K562 (cell line): ENCODE results near the gene IFT25. TPM values are rescaled to one million over a fixed set of nuclear protein-coding genes. Genes with fewer than 3 reads are reported as not detected.

Experiments
- ATAC-seq: fragments of 200-7000 bp; cut with Tn5 transposase; 3 replicates; pipeline ENCODE4 v1.9.1; 2020; ENCODE audit warnings: moderate library complexity
- BruUV-seq: library from RNA; stranded (reverse); fragments of 400-500 nt; replicated peaks from 2 replicates; lab custom pipeline; 2021; lab: Mats Ljungman, UMichigan
- CTCF ChIA-PET: fragments of 300-600 bp; formaldehyde crosslinking; extraction: SDS; loops from one replicate; lab custom pipeline; 2021; ENCODE audit warnings: low intra/inter-chr PET ratio; lab: Yijun Ruan, JAX
- POLR2A ChIA-PET: fragments of 300-600, 350-650 bp; sonication (Branson Sonifier 250); formaldehyde crosslinking; extraction: SDS; loops from one replicate; lab custom pipeline; 2021; ENCODE audit warnings: antibody characterized with exemption, inconsistent platforms; lab: Yijun Ruan, JAX
- DNase-seq, 4 experiments: peaks; one replicate each; pipeline versions ENCODE4 v3.0.0 to v3.0.0-alpha.2; 2011 to 2018; ENCODE audit warnings: low spot score in 3 of 4, mixed read lengths in 3 of 4; ENCODE audit errors: extremely low read depth in 1 of 4
- FAIRE-seq: peaks from 2 replicates; lab custom pipeline; 2011; peaks lifted over from hg19 to GRCh38; lab: Jason Lieb, UNC
- H2AFZ ChIP-seq: 2 replicates; pipeline ENCODE4 v1.6.0; 2011; ENCODE audit warnings: low read depth, low read length, control low read depth, inconsistent platforms
- H3K27ac ChIP-seq: fragments of 200-600 bp; 3 replicates; pipeline ENCODE4 v1.8.0; 2011; ENCODE audit warnings: low read depth, mild to moderate bottlenecking, control low read depth, inconsistent platforms, low read length, moderate library complexity, mixed read lengths; ENCODE audit errors: extremely low read depth
- H3K27me3 ChIP-seq, 2 experiments: fragments of 300-600 bp in 1 of 2; 2 replicates in 1 of 2; 3 replicates in 1 of 2; pipeline versions ENCODE4 v1.6.0 to v1.8.0; 2011; ENCODE audit warnings: inconsistent platforms in 2 of 2, low read length in 2 of 2, mild to moderate bottlenecking in 1 of 2, mixed read lengths in 1 of 2, moderate library complexity in 1 of 2; ENCODE audit not compliant: control insufficient read depth in 2 of 2, insufficient read depth in 2 of 2
- H3K36me3 ChIP-seq: fragments of 300-600 bp; 3 replicates; pipeline ENCODE4 v1.8.0; 2011; ENCODE audit warnings: mild to moderate bottlenecking, low read length, inconsistent platforms; ENCODE audit not compliant: control insufficient read depth, insufficient read depth
- H3K4me1 ChIP-seq, 2 experiments: fragments of 200-600 bp in 1 of 2; replicated peaks in 1 of 2; 2 replicates in 1 of 2; 3 replicates in 1 of 2; pipeline versions ENCODE4 v1.5.1 to v1.8.0; 2011; ENCODE audit warnings: inconsistent platforms in 2 of 2, low read length in 2 of 2, mild to moderate bottlenecking in 1 of 2, mixed read lengths in 1 of 2, moderate library complexity in 1 of 2; ENCODE audit not compliant: control insufficient read depth in 2 of 2, insufficient read depth in 2 of 2
- H3K4me2 ChIP-seq: 2 replicates; pipeline ENCODE4 v1.6.1; 2011; ENCODE audit warnings: low read length, control low read depth, inconsistent platforms, mixed read lengths; ENCODE audit not compliant: insufficient read depth
- H3K4me3 ChIP-seq: fragments of 200-600 bp; sonication (generic), shearing (Covaris generic); 2 replicates; pipeline ENCODE4 v1.5.1; 2016; ENCODE audit warnings: control low read depth, inconsistent platforms
- H3K79me2 ChIP-seq: fragments of 200-600 bp; 3 replicates; pipeline ENCODE4 v1.8.0; 2011; ENCODE audit warnings: low read length, inconsistent platforms; ENCODE audit not compliant: control insufficient read depth, insufficient read depth
- H3K9ac ChIP-seq, 2 experiments: 2 replicates each; pipeline versions ENCODE4 v1.6.0 to v1.6.1; 2011; ENCODE audit warnings: low read depth in 2 of 2, low read length in 2 of 2, control low read depth in 1 of 2, inconsistent platforms in 1 of 2, mild to moderate bottlenecking in 1 of 2, mixed read lengths in 1 of 2; ENCODE audit not compliant: insufficient read depth in 1 of 2
- H3K9me1 ChIP-seq: one replicate; pipeline ENCODE4 v1.6.0; 2011; ENCODE audit warnings: inconsistent platforms, mild to moderate bottlenecking, low read length, moderate library complexity; ENCODE audit not compliant: control insufficient read depth, insufficient read depth
- H3K9me3 ChIP-seq: replicated peaks from 2 replicates; pipeline ENCODE4 v1.5.1; 2011; ENCODE audit warnings: low read depth, low read length, inconsistent platforms; ENCODE audit not compliant: control insufficient read depth, insufficient read depth
- H4K20me1 ChIP-seq: replicated peaks from 2 replicates; pipeline ENCODE4 v1.6.1; 2011; ENCODE audit warnings: low read length, inconsistent platforms, mixed read lengths; ENCODE audit not compliant: control insufficient read depth, insufficient read depth
- COPS2 ChIP-seq: fragments of 450-650 bp; conservative IDR thresholded peaks from 2 replicates; pipeline ENCODE4 v1.6.1; 2016; ENCODE audit warnings: mild to moderate bottlenecking, moderate library complexity
- E4F1 ChIP-seq: fragments of 250-450 bp; sonication (Bioruptor Pico); IDR thresholded peaks from 2 replicates; pipeline ENCODE4 v1.5.0; 2021; ENCODE audit warnings: mild to moderate bottlenecking, borderline replicate concordance
- ETV5 ChIP-seq: sonication (generic); formaldehyde crosslinking; IDR thresholded peaks from 2 replicates; pipeline ENCODE4 v1.4.0; 2020; ENCODE audit warnings: low read depth, mild to moderate bottlenecking, missing genetic modification reagents
- HNRNPUL1 ChIP-seq: fragments of 200-400 bp; formaldehyde crosslinking; IDR thresholded peaks from 2 replicates; pipeline ENCODE4 v1.6.1; 2017; ENCODE audit warnings: low read length
- MBD1 ChIP-seq: fragments of 250-450 bp; sonication (Bioruptor Pico); IDR thresholded peaks from 2 replicates; pipeline ENCODE4 v1.8.0; 2022; ENCODE audit warnings: inconsistent platforms
- MTA3 ChIP-seq: fragments of 450-650 bp; formaldehyde crosslinking; IDR thresholded peaks from 2 replicates; pipeline ENCODE4 v1.6.1; 2017; ENCODE audit warnings: mild to moderate bottlenecking, borderline replicate concordance
- PHB ChIP-seq: fragments of 250-450 bp; sonication (Bioruptor Pico); IDR thresholded peaks from 2 replicates; pipeline ENCODE4 v1.5.0; 2021
- PTTG1 ChIP-seq: fragments of 450-650 bp; IDR thresholded peaks from 2 replicates; pipeline ENCODE4 v1.6.1; 2016; ENCODE audit warnings: low read depth, mild to moderate bottlenecking, missing genetic modification characterization, missing compliant biosample characterization
- ZBTB49 ChIP-seq: sonication (generic); formaldehyde crosslinking; IDR thresholded peaks from 2 replicates; pipeline ENCODE4 v1.8.0; 2022; ENCODE audit warnings: missing genetic modification reagents, mild to moderate bottlenecking, borderline replicate concordance
- ZKSCAN1 ChIP-seq: fragments of 150-350 bp; IDR thresholded peaks from 2 replicates; pipeline ENCODE4 v1.6.1; 2016; ENCODE audit warnings: low read depth, low read length
- ZNF444 ChIP-seq: fragments of 250-450 bp; sonication (Bioruptor Pico); IDR thresholded peaks from 2 replicates; pipeline ENCODE4 v1.4.0; 2020; ENCODE audit warnings: mild to moderate bottlenecking, moderate library complexity
- ZNF778 ChIP-seq: fragments of 450-650 bp; formaldehyde crosslinking; IDR thresholded peaks from 2 replicates; pipeline ENCODE4 v1.4.0; 2020; ENCODE audit warnings: mild to moderate bottlenecking, moderate library complexity
- WGBS: fragments of 100-300 bp; shearing (Covaris generic); methylation state at CpG from one replicate; pipeline ENCODE4 v1.1.6; 2016; ENCODE audit warnings: low coverage, mixed read lengths; ENCODE audit not compliant: insufficient coverage; ENCODE audit errors: missing lambda C conversion rate; 5-methylcytosine and 5-hydroxymethylcytosine counted together
- in situ Hi-C: fragments of 300-500 bp; cut with MboI; formaldehyde crosslinking; loops from 4 replicates; pipeline ENCODE4 v1.15.0; 2018; ENCODE audit warnings: inconsistent platforms, mixed read lengths
- intact Hi-C: fragments of 100-400 bp; cut with micrococcal nuclease; formaldehyde crosslinking; loops from 2 replicates; pipeline ENCODE4 v1.14.2; 2022
- polyA plus RNA-seq, 8 experiments: library from polyadenylated mRNA; depleted of rRNA in 4 of 8; stranded (reverse) in 5 of 8; unstranded in 3 of 8; fragments of >200 nt; fragmentation: Nextera tagmentation in 2 of 8; fragmentation: Illumina TruSeq in 1 of 8; extraction: Ambion mirVana in 2 of 8; extraction: Trizol in 1 of 8; gene quantifications; 2 replicates each; pipeline versions ENCODE4 v1.2.1 to v1.2.3, GENCODE V29; 2011 to 2014; ENCODE audit warnings: inconsistent platforms in 1 of 8, missing spikeins in 1 of 8
- total RNA-seq, 7 experiments: library from RNA; depleted of rRNA in 6 of 7; stranded (reverse); fragments of >200 nt in 6 of 7; fragmentation: Illumina TruSeq in 2 of 7; extraction: Trizol in 2 of 7; gene quantifications; 2 replicates each; pipeline versions ENCODE4 v1.2.1 to v1.2.3, GENCODE V29; 2011 to 2021; ENCODE audit warnings: low replicate concordance in 1 of 7

Gene IFT25
- total and polyA plus RNA-seq, 9 of the 15 experiments (the other 6 are each of a cell fraction or from before 2014, with no cell fraction given) = 93.6 to 209 (median 167) TPM

GRCh38 chr1:53949023-53949990 lies 3.8 kb upstream of the IFT25 start (continued):
- TF ChIP-seq ZNF444 (CRISPR knock-in tag) = no peak
- no peak for TF ChIP-seq COPS2
- TF ChIP-seq ETV5 = no peak
- TF ChIP-seq MBD1 = no peak
- TF ChIP-seq, all 486 proteins: peak for 10

GRCh38 chr1:53948291-53948690 lies 2.8 kb upstream of the IFT25 start:
- peaks cover 11 to 22% of the 10 kb centered on the region in 2 experiments; a peak in 4 of 5 replicates for H3K4me1 ChIP-seq
- H3K36me3 ChIP-seq = peaks cover 50% of the 10 kb centered on the region
- BruUV-seq = no TSS peak
- peaks cover 61% of the 10 kb centered on the region for H3K79me2 ChIP-seq
- POLR2A ChIA-PET = interaction anchor here (0.8 to 1.5 kb wide), 6 partner anchors 11 to 88 kb away, joined by 3 to 4 read pairs (median 3); no protein-coding TSS in a partner anchor
- no peak for DNase-seq
- CTCF ChIA-PET = interaction anchor here (1.2 to 3.4 kb wide), 4 partner anchors 19 to 88 kb away, joined by 3 to 18 read pairs (median 17); no protein-coding TSS in a partner anchor
- no peak for FAIRE-seq
- H3K4me2 ChIP-seq = no peak overlapping the region
- intact Hi-C loops = loop anchor here (5.0 to 10.0 kb wide), 2 partner anchors 104 to 463 kb away; partner anchors contain the start of genes TCEANC2 and TMEM59
- no peak overlapping the region for H2AFZ ChIP-seq
- no peak overlapping the region for H3K27ac ChIP-seq
- no peaks in the 10 kb centered on the region for H3K9me3 ChIP-seq
- H3K9ac ChIP-seq = no peak overlapping the region
- no peak overlapping the region for H3K4me3 ChIP-seq
- in situ Hi-C loops = no loop called here
- H3K9me1 ChIP-seq = no peaks in the 10 kb centered on the region
- WGBS = 93% methylated on average over 5 of the region's 5 CpGs
- no peaks in the 10 kb centered on the region for H3K27me3 ChIP-seq
- ATAC-seq = no peak
- H4K20me1 ChIP-seq = peaks cover 14% of the 10 kb centered on the region
- TF ChIP-seq ZNF778 (CRISPR knock-in tag) (no peak), HNRNPUL1 (no peak), ZKSCAN1 (no peak), PTTG1 (tag) (no peak), ZBTB49 (no peak), E4F1 (no peak), MTA3 (no peak), PHB (no peak)
